ENCODE data around the gene ABCA4.

DNA sequence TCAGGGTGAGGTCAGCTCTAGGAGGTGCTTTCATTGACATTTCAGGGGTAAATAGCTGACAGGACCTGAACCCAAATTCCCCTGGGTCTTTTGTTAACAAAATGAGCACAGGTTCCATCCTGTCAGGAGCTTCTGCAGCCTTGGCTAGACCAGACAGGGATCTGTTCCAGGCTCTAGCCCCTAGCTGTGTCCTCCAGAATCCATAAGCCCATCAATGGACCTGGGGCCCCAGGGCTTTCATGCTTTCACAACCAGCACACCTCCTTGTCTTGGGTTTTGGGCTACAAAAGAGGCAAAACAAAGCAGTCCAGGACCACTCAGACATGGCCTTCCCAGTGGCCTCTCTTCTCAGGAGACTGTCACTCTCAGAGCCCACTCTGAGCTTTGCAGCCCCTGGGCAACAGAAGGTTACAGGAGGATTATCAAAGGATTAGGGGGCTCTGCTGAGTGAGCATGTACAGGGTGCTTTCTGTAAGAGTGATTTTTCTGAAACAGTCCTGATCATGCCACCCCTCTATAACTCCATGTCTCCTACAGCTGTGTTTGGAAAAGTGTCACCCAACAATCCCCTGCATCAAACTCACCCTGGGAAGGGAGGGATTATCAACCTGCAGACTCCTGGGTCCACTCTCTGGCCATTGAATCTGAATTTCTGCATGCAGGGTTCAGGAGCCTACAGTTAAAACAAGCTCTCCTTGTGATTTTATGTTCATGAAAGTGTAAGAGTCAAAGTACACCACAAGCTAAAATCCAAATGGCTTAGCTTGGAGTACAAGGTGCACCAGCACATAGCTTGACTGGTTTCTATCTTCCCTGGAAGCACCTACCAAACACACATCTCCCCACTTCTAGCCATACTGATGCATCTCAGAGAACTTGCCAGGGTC, 144.0 kb downstream of the ABCA4 start:
- TF ChIP-seq, protein P1, sequence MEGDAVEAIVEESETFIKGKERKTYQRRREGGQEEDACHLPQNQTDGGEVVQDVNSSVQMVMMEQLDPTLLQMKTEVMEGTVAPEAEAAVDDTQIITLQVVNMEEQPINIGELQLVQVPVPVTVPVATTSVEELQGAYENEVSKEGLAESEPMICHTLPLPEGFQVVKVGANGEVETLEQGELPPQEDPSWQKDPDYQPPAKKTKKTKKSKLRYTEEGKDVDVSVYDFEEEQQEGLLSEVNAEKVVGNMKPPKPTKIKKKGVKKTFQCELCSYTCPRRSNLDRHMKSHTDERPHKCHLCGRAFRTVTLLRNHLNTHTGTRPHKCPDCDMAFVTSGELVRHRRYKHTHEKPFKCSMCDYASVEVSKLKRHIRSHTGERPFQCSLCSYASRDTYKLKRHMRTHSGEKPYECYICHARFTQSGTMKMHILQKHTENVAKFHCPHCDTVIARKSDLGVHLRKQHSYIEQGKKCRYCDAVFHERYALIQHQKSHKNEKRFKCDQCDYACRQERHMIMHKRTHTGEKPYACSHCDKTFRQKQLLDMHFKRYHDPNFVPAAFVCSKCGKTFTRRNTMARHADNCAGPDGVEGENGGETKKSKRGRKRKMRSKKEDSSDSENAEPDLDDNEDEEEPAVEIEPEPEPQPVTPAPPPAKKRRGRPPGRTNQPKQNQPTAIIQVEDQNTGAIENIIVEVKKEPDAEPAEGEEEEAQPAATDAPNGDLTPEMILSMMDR (IDR thresholded peaks at IDR 0.05), result no peak
- TF ChIP-seq POLR2A (IDR thresholded peaks at IDR 0.05), result no peak
